ENCODE results near the gene DIAPH3. TPM values are rescaled to one million over a fixed set of nuclear protein-coding genes. Genes with fewer than 3 reads are reported as not detected.
A peak's percentile ranks its signal among the peaks of the same experiment; 100 is the strongest.

The DIAPH3 gene
- total RNA-seq, 6 experiments from 2014 or later, result 18.4 to 38.5 (median 37.5) TPM

GRCh38 chr13:59641817-59642216 lies 521.9 kb downstream of the DIAPH3 start:
- Mint-ChIP-seq H3K9me3 (no peaks in the 10 kb centered on the region), H3K27me3 (ENCODE audit: insufficient read depth) (peaks cover 14% of the 10 kb centered on the region), H3K36me3 (ENCODE audit: low read depth) (no peaks in the 10 kb centered on the region), H3K4me3 (no peak overlapping the region), H3K4me1 (ENCODE audit: low read depth) (peaks cover 12% of the 10 kb centered on the region), H3K27ac (no peak overlapping the region)
- no peak for TF ChIP-seq CTCF (IDR thresholded peaks at IDR 0.05)
- no peak for DNase-seq

- Mint-ChIP-seq H3K27ac (no peak overlapping the region), H3K9me3 (no peaks in the 10 kb centered on the region), H3K27me3 (ENCODE audit: insufficient read depth) (peaks cover 15% of the 10 kb centered on the region), H3K4me1 (ENCODE audit: low read depth) (peaks cover 12% of the 10 kb centered on the region), H3K4me3 (no peak overlapping the region), H3K36me3 (ENCODE audit: low read depth) (no peaks in the 10 kb centered on the region)
- TF ChIP-seq CTCF (IDR thresholded peaks at IDR 0.05), result peak; percentile 17; the same call in 1 of the 2 replicates
- no peak for DNase-seq
Measured at GRCh38 chr13:59641261-59641660, 522.5 kb downstream of the DIAPH3 start.

- Mint-ChIP-seq H3K27ac (no peak overlapping the region), H3K9me3 (no peaks in the 10 kb centered on the region), H3K4me1 (ENCODE audit: low read depth) (peaks cover 12% of the 10 kb centered on the region), H3K4me3 (no peak overlapping the region), H3K27me3 (ENCODE audit: insufficient read depth) (peaks cover 12% of the 10 kb centered on the region), H3K36me3 (ENCODE audit: low read depth) (no peaks in the 10 kb centered on the region)
- TF ChIP-seq CTCF (IDR thresholded peaks at IDR 0.05), result no peak
- DNase-seq, result no peak
Measured at GRCh38 chr13:59638404-59638803, 525.3 kb downstream of the DIAPH3 start.

- Mint-ChIP-seq H3K4me3 (no peak overlapping the region), H3K36me3 (ENCODE audit: low read depth) (no peaks in the 10 kb centered on the region), H3K4me1 (ENCODE audit: low read depth) (no peaks in the 10 kb centered on the region), H3K9me3 (no peaks in the 10 kb centered on the region), H3K27ac (no peak overlapping the region), H3K27me3 (ENCODE audit: insufficient read depth) (peaks cover 9% of the 10 kb centered on the region)
- DNase-seq, result no peak
- no peak for TF ChIP-seq CTCF (IDR thresholded peaks at IDR 0.05)
Measured at GRCh38 chr13:59635589-59635988, 528.1 kb downstream of the DIAPH3 start.

- DNase-seq, result no peak
- Mint-ChIP-seq H3K4me1 (ENCODE audit: low read depth) (no peaks in the 10 kb centered on the region), H3K9me3 (no peaks in the 10 kb centered on the region), H3K36me3 (ENCODE audit: low read depth) (no peaks in the 10 kb centered on the region), H3K27ac (no peak overlapping the region), H3K4me3 (no peak overlapping the region), H3K27me3 (ENCODE audit: insufficient read depth) (peaks cover 8% of the 10 kb centered on the region)
- TF ChIP-seq CTCF (IDR thresholded peaks at IDR 0.05), result no peak
Measured at GRCh38 chr13:59633290-59633689, 530.4 kb downstream of the DIAPH3 start.

- Mint-ChIP-seq H3K9me3 (no peaks in the 10 kb centered on the region), H3K4me3 (no peak overlapping the region), H3K27me3 (ENCODE audit: insufficient read depth) (peaks cover 4% of the 10 kb centered on the region; the same call in 1 of the 2 replicates), H3K36me3 (ENCODE audit: low read depth) (no peaks in the 10 kb centered on the region), H3K27ac (no peak overlapping the region), H3K4me1 (ENCODE audit: low read depth) (no peaks in the 10 kb centered on the region)
- no peak for DNase-seq
- no peak for TF ChIP-seq CTCF (IDR thresholded peaks at IDR 0.05)
Measured at GRCh38 chr13:59631271-59631670, 532.5 kb downstream of the DIAPH3 start.

All from HFFc6 (cell line).